AG10803 (cell line): ENCODE results near the gene EPN1.
A peak's percentile ranks its signal among the peaks of the same experiment; 100 is the strongest.

Experiments used
- DNase-seq: peaks from one replicate; pipeline ENCODE4 v3.0.0; 2010; ENCODE audit warnings: low read depth
- H3K4me3 ChIP-seq: 2 replicates; pipeline ENCODE4 v1.5.1; 2011; ENCODE audit warnings: mild to moderate bottlenecking, low read length, control low read depth
- TF ChIP-seq, protein P1 (sequence below): conservative IDR thresholded peaks from 2 replicates; pipeline ENCODE4 v1.5.1; 2011; ENCODE audit warnings: mild to moderate bottlenecking, low read length, control low read depth, inconsistent platforms

EPN1 gene

DNA sequence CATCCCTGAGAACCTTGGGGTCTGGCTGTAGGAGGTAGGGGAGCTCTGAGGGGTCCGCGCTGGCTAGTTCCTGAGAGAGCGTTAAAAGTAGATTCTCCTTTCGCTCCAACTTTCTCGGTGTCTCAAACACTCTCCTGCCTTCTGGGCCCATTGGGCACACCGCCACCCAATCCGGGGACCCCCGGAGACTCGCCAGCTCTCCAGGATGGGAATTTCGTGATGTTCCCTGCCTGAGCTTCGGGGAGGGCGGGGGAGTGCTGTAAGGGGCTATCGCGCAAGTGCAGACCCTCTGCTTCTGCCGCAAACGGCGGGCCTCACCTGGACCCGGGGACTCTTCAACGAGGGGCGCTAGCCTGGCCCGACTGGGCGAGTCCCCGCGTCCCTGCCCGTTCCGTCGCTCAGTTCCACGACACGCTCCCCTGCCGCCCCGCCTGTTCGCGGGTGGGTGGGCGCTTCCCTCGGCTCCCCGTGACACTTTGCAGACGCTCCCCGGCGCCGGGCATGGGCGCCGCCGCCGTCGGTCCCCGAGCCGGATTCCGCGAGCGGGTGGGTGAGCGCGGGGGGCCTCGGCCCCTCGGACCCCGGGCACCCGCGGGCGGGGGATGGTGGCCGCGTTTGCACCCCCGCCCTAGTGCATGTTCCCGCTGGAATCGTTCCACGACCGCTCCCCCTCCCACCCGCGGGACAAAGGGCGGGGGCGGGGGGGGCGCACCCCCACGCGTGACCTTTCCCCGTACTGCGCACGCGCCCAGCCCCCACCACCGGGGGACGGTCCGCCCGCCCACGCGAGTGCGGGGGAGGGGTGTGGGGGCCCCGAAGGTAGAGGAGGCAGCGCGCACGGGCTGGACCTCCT is 27.1 kb upstream of the EPN1 start, which contains the start of gene CCDC106:
Gene CCDC106, plus strand, starts transcription at position 481 of the 853 bp plus-strand sequence. CDS start 835 bp downstream, outside the sequence.
- TF ChIP-seq, protein P1, sequence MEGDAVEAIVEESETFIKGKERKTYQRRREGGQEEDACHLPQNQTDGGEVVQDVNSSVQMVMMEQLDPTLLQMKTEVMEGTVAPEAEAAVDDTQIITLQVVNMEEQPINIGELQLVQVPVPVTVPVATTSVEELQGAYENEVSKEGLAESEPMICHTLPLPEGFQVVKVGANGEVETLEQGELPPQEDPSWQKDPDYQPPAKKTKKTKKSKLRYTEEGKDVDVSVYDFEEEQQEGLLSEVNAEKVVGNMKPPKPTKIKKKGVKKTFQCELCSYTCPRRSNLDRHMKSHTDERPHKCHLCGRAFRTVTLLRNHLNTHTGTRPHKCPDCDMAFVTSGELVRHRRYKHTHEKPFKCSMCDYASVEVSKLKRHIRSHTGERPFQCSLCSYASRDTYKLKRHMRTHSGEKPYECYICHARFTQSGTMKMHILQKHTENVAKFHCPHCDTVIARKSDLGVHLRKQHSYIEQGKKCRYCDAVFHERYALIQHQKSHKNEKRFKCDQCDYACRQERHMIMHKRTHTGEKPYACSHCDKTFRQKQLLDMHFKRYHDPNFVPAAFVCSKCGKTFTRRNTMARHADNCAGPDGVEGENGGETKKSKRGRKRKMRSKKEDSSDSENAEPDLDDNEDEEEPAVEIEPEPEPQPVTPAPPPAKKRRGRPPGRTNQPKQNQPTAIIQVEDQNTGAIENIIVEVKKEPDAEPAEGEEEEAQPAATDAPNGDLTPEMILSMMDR = no peak
- peak within 1 kb of the TSS; percentile 76 for H3K4me3 ChIP-seq
- peak; percentile 76 for DNase-seq

DNA sequence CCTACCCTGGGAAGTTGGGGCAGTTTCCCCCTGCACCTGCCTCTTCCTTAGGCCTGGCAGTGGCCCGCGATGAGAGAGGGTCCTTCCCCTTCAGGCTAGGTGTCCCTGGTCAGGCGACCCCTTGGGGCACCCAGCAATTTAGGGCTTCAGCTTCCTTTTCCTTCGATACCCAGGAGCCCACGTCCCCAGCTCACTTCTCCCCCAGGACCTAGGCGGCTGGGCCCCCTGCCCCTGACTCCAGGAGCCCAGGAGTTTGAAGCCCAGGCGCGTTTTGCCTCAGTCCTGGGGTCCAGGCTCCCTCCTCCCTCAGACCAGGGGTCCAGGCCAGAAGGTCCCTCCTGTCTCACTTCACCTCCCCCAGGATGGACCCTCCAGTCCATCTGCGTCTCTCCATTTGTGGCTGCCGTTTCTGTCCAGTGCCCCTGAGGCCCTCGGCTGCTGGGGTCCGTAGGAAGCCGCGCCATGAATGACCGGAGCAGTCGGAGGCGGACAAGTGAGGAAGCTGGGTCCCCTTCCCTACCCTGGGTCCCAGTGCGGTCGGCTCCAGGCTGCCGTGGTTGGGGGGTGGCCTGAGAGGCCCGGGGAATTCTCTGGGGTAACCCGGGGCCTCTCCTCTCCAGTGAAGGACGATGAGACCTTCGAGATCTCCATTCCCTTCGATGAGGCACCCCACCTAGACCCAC is 26.3 kb upstream of the EPN1 start:
- TF ChIP-seq, protein P1 = no peak
- peak overlapping the region; percentile 76 for H3K4me3 ChIP-seq
- no peak for DNase-seq

DNA sequence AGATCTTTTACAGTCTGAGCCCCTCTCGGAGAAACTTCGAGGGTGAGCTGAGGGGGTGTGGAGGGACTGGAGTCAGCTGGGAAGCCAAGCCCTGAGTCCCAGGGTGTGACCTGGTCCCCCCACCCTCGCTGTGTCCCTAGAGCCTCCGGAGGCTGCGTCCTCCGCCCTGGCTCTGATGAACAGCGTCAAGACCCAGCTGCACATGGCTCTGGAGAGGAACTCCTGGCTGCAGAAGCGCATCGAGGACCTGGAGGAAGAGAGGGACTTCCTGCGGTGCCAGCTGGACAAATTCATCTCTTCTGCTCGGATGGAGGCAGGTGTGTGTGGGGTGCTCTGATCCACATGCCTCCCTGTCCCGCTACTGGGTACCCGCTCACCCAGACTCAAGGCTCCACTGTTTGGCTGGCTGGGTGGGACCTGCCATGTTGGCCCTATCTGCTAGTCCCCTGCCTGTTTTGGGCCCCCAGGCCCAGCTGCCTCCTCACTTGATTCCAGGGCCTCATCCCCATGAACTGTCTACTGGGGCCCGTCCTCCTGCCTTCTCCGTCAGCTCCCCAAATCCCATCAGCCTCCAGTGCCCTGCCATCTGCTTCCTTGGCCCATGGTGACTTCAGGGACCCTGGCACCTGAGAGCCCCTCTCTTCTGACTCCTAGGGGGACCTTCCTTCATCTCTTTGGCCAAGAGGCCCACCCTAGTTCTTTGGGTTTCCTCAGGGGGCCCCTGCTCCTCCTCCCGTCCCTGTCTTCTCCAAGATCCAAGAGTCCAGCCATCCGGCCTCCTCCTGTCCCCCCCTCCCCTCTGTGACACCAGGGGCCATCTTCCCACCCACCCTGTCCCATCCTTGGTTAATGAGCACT is 25.5 kb upstream of the EPN1 start:
- peak overlapping the region; percentile 76 for H3K4me3 ChIP-seq
- TF ChIP-seq, protein P1 = no peak
- no peak for DNase-seq

DNA sequence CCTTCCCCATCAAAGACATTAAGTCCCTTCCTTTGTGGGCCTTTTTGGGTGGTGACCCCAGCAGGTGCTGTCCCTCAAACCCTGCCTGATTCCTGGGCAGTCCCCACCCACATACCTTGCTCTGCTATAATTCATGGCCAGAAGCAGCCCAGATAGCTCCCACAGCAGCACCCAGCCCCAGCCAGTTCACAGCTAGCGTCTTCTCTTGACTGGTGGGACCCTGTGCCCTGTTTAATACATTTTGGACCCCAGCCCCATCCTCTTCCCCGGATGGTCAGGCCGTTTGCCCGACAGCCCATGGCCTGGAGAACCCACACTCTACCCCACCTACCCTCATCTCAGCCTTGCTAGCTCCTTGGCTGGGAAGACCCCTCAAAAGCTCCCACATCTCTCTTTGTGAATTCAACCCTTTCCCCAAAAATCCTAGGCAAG is 24.9 kb upstream of the EPN1 start:
- TF ChIP-seq, protein P1 = no peak
- DNase-seq = no peak
- no peak overlapping the region for H3K4me3 ChIP-seq

DNA sequence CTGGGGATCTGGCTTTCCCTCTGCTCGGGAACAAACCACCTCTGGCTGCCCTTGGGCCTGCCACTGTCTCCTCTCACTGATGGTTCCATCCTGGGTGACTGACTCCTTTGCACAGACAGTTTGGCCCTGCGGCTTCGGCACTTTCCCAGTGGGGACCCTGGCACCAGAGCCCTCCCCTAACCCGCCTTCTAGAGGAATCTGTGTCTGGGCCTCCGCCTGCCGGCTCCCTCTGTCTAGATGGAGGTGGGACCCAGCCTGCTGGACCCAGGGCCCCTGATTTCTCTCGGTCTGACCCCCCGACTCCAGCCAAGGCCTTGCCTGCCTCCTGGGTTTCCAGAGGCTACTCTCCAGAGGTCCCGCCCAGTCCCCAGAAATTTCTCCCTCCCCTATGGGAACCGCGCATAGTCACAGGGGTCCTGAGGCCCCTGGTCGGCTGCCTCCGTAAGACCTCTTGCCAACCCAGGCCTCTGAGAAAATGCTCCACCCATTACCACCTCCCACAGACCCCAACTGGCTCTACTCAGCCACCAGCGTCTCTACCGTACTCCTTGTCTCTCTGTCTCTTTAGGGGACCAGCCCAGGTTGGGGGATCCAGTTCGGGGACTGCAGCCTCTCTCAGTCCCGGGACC is 24.3 kb upstream of the EPN1 start:
- no peak overlapping the region for H3K4me3 ChIP-seq
- DNase-seq = no peak
- TF ChIP-seq, protein P1 = no peak

DNA sequence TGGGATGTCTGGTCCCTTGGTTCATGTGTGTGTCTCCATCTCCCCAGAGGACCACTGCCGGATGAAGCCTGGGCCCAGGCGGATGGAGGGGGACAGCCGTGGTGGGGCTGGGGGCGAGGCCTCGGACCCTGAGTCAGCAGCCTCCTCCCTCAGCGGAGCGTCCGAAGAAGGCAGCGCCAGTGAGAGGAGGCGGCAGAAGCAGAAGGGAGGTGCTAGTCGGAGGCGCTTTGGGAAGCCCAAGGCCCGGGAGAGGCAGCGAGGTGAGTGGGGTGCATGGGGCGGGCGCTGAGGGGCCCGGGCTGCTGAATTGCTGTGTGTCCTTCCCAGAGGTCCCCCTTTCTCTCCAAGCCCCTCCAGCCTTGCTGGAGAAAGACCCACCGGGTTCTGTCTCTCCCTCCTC is 23.8 kb upstream of the EPN1 start:
- TF ChIP-seq, protein P1 = no peak
- DNase-seq = no peak
- no peak overlapping the region for H3K4me3 ChIP-seq
